Vagina (tissue), 2 donors: ENCODE measurements around the gene INHBC.

ENCODE experiments used
- CTCF ChIP-seq, 3 experiments: fragments of 450-650 bp in 2 of 3; fragments of 200-600 bp in 1 of 3; sonication (generic) in 1 of 3; IDR thresholded peaks; one replicate each; pipeline ENCODE4 v1.5.1; 2017 to 2019; ENCODE audit warnings: antibody characterized with exemption in 3 of 3, mild to moderate bottlenecking in 2 of 3, moderate library complexity in 2 of 3
- POLR2A ChIP-seq, 2 donors: fragments of 450-650 bp; IDR thresholded peaks; one replicate each; pipeline ENCODE4 v1.6.1; 2017; ENCODE audit warnings: antibody characterized with exemption in 2 of 2, mild to moderate bottlenecking in 2 of 2, moderate library complexity in 2 of 2
- POLR2AphosphoS5 ChIP-seq, 2 donors: sonication (generic); formaldehyde crosslinking; IDR thresholded peaks; one replicate each; pipeline ENCODE4 v1.9.0; 2017; ENCODE audit warnings: antibody characterized with exemption in 2 of 2, mild to moderate bottlenecking in 2 of 2, low read depth in 1 of 2; ENCODE audit not compliant: insufficient read depth in 1 of 2

GRCh38 chr12:57474430-57474829 lies 39.8 kb downstream of the INHBC start:
- no peak for TF ChIP-seq CTCF (IDR thresholded peaks at IDR 0.05)
- no peak for TF ChIP-seq POLR2A (IDR thresholded peaks at IDR 0.05)
- TF ChIP-seq POLR2AphosphoS5 (IDR thresholded peaks at IDR 0.05; ENCODE audit: insufficient read depth in 1 of 2, low read depth in 1 of 2), result no peak
